ENCODE data around the gene UTP11. TPM values are rescaled to one million over a fixed set of nuclear protein-coding genes. Genes with fewer than 3 reads are reported as not detected.

UTP11 gene
- total RNA-seq, 2 experiments from 2014 or later, result 40.1 to 43.8 TPM

DNA sequence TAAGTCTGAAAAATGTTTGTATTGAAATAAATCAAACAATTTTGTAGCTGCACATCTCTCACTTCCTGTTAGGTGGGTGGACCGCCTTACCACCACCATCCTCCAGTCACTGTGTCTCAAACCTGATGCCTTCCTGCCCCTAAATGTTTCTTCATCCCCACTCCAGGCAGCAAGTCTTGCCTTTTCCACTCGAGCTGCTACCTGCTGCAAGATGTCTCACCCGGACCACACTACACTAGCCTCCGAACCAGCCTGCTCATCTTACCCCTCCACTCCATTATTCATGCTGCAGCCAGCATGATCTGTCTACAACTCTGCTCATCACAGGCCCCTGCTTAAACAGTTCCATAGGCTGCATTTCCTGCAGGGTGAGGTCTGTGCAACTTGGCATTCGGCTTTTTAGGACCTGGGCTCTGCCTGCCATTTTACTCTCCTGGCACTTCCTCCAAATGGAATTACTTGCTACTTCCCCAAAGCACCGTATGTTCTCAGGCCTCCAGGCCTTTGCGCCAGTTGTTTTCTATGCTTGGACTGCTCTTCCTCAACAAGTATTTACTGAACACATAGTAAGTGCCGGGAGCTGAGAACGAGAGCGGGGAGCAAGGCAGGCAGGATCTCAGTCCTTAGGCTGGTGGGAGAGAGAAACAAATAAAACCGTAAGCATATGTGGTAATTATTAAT is 17.5 kb upstream of the UTP11 start:
- no peaks in the 10 kb centered on the region for H3K9me2 ChIP-seq (ENCODE audit: insufficient read depth, low read length)
- H3K36me3 ChIP-seq (ENCODE audit: insufficient read depth, low read length), result no peaks in the 10 kb centered on the region
- H3K4me1 ChIP-seq (ENCODE audit: insufficient read depth, low read length, poor library complexity, severe bottlenecking), result peaks cover 29% of the 10 kb centered on the region
- H3K4me2 ChIP-seq (ENCODE audit: low read length), result no peak overlapping the region
- ChIA-PET CTCF (ENCODE audit: unreplicated experiment) (no interaction called here), POLR2A (no interaction called here)
- DNase-seq (ENCODE audit: low spot score), result no peak
- BruUV-seq (replicated peaks), result no TSS peak
- H3K27ac ChIP-seq (ENCODE audit: low read depth, low read length, poor library complexity, severe bottlenecking), result no peak overlapping the region
- peak overlapping the region; percentile 87 for H2AFZ ChIP-seq (ENCODE audit: low read length)
- no peaks in the 10 kb centered on the region for H3K9me3 ChIP-seq (ENCODE audit: low read length)
- no peak for TF ChIP-seq EZH2phosphoT487 (IDR thresholded peaks at IDR 0.05; ENCODE audit: borderline replicate concordance, low read depth, low read length)
- TF ChIP-seq, protein P1, sequence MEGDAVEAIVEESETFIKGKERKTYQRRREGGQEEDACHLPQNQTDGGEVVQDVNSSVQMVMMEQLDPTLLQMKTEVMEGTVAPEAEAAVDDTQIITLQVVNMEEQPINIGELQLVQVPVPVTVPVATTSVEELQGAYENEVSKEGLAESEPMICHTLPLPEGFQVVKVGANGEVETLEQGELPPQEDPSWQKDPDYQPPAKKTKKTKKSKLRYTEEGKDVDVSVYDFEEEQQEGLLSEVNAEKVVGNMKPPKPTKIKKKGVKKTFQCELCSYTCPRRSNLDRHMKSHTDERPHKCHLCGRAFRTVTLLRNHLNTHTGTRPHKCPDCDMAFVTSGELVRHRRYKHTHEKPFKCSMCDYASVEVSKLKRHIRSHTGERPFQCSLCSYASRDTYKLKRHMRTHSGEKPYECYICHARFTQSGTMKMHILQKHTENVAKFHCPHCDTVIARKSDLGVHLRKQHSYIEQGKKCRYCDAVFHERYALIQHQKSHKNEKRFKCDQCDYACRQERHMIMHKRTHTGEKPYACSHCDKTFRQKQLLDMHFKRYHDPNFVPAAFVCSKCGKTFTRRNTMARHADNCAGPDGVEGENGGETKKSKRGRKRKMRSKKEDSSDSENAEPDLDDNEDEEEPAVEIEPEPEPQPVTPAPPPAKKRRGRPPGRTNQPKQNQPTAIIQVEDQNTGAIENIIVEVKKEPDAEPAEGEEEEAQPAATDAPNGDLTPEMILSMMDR (conservative IDR thresholded peaks at IDR 0.05; ENCODE audit: low read length), result no peak
- no peaks in the 10 kb centered on the region for H3K79me2 ChIP-seq (ENCODE audit: insufficient read depth, low read depth, low read length)
- no peaks in the 10 kb centered on the region for H4K20me1 ChIP-seq (ENCODE audit: insufficient read depth, low read length)
- intact Hi-C loops (cut with micrococcal nuclease; ENCODE audit: unreplicated experiment), result loop anchor here (5.0 kb wide), 1 partner anchor 103 kb away; no protein-coding TSS in a partner anchor
- no peak overlapping the region for H3K4me3 ChIP-seq (ENCODE audit: low read depth, low read length, poor library complexity, severe bottlenecking)

GRCh38 chr1:37995751-37996345 is 16.7 kb upstream of the UTP11 start:
- Histone ChIP-seq H3K79me2 (ENCODE audit: insufficient read depth, low read depth, low read length) (no peaks in the 10 kb centered on the region), H3K4me3 (ENCODE audit: low read depth, low read length, poor library complexity, severe bottlenecking) (peak overlapping the region; percentile 11), H2AFZ (ENCODE audit: low read length) (peak overlapping the region; percentile 87), H3K9me3 (ENCODE audit: low read length) (no peaks in the 10 kb centered on the region), H3K4me2 (ENCODE audit: low read length) (peak overlapping the region; percentile 32; the same call in 1 of the 2 replicates), H3K27ac (ENCODE audit: low read depth, low read length, poor library complexity, severe bottlenecking) (no peak overlapping the region), H3K4me1 (ENCODE audit: insufficient read depth, low read length, poor library complexity, severe bottlenecking) (peaks cover 36% of the 10 kb centered on the region), H4K20me1 (ENCODE audit: insufficient read depth, low read length) (no peaks in the 10 kb centered on the region), H3K36me3 (ENCODE audit: insufficient read depth, low read length) (no peaks in the 10 kb centered on the region), H3K9me2 (ENCODE audit: insufficient read depth, low read length) (no peaks in the 10 kb centered on the region)
- TF ChIP-seq, protein P1 (conservative IDR thresholded peaks at IDR 0.05; ENCODE audit: low read length), result no peak
- TF ChIP-seq EZH2phosphoT487 (IDR thresholded peaks at IDR 0.05; ENCODE audit: borderline replicate concordance, low read depth, low read length), result no peak
- DNase-seq (ENCODE audit: low spot score), result no peak
- ChIA-PET CTCF (ENCODE audit: unreplicated experiment) (no interaction called here), POLR2A (no interaction called here)
- intact Hi-C loops (cut with micrococcal nuclease; ENCODE audit: unreplicated experiment), result no loop called here
- no TSS peak for BruUV-seq (replicated peaks)

Data from OCI-LY7 (cell line).